UCSD-AML1 (cell line): ENCODE results near the gene APC.
A peak's percentile ranks its signal among the peaks of the same experiment; 100 is the strongest.
"Not testable (repeated sequence)": the region's sequence is repeated elsewhere in the genome, so short reads cannot be mapped to it uniquely, and the experiment has no call there.

Source experiments
- DNase-seq: peaks from one replicate; lab custom pipeline; 2025; ENCODE audit not compliant: unreplicated experiment; lab: John Stamatoyannopoulos, UW

Gene APC

GRCh38 chr5:112713206-112713605 is 24.5 kb upstream of the APC start:
- no peak for DNase-seq

GRCh38 chr5:112716895-112717294 is 20.8 kb upstream of the APC start:
- DNase-seq: not testable (repeated sequence)

GRCh38 chr5:112717506-112718082 is 20.1 kb upstream of the APC start:
- DNase-seq: no peak

GRCh38 chr5:112718344-112718743 is 19.3 kb upstream of the APC start:
- DNase-seq: no peak

DNA sequence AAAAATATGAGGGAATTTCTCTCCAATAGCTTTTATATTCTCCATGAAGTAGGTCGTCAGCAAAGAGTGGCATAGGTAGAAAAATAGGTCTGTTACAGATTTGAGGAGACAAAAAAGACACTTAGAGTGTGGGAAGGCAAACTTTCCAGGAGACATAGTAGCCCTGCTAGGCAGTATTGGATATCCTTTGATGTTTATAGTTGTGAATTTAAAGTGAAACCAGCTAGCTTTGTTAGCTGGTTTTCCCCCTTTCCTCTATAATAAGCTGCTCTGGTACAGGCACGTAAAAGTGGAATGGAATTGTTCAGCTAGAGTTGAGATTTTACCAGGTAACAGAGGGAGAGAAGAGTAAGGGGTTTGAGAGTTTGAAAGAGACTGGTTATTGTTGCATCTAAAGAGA is 17.1 kb upstream of the APC start:
- DNase-seq: no peak

DNA sequence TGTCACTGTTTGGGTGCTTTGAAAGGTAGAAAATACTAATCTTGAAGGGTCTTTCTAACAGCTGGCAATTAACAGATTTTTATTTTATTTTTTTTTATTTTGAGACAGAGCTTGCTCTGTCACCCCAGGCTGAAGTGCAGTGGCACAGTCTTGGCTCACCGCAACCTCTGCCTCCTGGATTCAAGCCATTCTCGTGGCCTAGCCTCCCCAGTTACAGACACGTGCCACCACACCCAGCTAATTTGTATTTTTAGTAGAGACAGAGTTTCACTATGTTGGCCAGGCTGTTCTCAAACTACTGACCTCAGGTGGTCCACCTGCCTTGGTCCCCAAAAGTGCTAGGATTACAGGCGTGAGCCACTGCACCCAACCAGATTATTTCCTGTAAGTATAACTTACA is 12.8 kb upstream of the APC start:
- DNase-seq: no peak

DNA sequence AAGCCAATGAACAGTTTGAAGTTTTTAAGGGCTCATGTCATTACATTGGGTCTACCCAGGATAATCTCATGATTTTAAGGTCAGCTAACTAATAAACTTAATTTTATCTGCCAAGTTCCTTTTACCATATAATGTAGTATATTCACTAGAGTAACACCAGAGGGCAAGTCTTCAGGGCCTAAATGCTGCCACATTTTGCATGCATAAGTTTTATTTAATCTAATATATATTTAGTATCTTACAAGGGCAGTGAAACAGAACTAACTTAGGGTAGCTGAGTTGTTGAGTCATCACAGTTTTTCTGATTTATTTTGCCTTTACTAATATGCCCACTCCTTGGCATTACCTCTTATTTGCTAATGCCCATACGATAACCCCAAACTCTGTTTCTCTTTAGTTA is 8.1 kb upstream of the APC start:
- no peak for DNase-seq

DNA sequence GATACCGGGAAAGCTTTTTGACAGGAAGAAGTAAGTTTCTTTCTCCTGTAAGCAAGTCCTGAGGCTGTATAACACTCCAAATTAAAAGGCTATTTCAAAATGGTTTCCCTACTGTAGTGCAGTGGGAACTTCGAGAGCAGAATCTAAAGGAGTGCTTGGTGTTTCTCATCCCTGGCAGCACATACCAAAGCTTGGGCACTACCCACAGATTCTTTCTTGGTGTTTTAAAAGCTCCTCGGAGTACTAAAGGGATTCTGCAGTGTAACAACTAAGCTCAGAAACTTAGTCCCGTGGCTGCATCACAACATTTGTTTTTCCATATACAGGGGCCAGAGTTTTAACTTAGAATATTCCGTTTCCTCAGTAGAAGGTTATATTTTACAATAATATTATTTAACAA is 5.6 kb upstream of the APC start:
- no peak for DNase-seq

DNA sequence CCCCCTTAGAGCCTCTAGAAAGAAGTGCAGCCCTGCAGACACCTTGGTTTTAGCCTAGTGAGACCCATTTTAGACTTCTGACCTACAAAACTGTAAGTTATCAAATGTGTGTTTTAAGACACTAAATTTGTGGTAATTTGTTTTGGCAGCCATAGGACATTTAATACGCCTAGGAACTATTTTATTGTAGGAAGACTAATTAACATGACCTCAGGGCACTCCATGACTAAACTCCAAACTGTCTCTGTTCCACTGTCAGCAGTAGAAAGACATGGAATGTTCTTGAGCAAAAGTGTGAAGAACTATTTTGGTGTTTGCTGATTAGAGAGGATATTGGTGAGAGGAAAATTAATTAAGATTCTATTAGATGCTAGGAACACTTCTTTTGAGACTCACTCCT is 4.1 kb upstream of the APC start:
- DNase-seq: no peak

DNA sequence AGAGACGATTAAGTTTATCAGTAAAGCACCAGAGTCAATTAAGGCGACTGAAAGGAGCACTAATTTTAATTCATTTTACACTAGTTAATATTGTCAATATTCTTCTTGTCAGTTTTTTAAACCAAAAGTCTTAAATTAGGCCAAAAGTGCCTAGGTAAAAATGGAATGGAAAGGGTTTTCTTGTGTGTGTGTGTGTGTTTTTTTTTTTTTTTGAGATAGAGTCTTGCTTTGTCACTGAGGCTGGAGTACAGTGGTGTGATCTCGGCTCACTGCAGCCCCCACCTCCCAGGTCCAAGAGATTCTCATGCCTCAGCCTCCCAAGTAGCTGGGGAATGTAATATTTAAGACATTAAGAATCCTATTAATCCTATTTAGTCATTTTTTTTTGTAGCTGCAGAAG is 3.1 kb upstream of the APC start:
- DNase-seq: no peak

DNA sequence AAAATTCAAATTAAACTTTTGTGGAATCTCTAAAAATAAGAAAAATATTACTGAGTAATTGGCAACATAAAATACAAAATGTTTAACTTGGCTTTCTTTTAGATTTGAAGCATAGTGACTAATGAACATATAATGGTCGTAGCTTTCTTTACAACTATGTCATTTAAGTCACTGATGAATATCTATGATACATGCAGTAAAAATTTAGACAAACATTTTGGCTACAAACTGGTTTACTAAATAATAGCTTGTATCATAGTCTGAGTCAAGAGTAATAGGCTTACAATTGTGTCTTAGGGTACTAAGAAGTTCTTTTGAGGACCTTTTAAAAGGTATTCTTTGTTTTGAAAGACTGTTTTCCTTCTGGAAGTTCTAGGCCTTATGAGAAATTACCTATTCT is 2.0 kb upstream of the APC start:
- no peak for DNase-seq

- DNase-seq: no peak
Observed at GRCh38 chr5:112737070-112737462, 619 bp upstream of the APC start.

DNA sequence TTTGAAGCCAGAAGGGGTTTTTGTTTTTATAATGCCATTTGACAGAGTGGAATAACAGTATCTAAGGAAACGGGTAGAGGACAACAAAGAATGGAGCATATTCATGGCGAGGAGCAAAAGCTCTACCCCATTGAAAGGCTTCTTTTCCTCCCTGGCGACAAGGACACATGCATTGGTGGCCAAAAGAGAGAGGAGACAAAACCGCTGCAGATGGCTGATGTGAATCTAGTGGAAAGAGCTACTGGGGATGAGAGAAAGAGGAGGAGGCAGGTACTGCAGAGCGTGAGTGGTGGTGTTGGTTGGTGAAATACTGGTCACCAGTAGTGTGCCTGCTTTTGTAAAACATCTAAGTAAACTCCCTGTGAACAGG is 491 bp downstream of the APC start:
- DNase-seq: peak; percentile 30

- no peak for DNase-seq
Observed at GRCh38 chr5:112742424-112742823, 4.7 kb downstream of the APC start.

DNA sequence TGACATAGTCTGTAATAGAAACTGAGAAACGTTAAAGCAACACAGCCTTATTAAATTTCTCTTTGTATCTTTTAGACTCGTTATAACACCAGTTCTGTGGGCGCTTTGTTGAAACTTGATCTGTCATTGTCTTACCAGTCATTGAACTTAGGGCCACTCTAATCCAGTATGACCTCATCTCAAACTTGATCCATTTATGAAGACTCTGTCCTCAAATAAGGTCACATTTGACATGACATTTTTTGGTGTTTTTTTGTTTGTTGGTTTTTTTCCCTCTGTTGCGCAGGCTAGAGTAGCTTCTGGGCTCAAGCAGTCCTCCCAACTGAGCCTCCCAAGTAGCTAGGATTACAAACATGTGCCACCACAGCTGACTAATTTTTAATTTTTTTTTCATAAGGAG is 5.9 kb downstream of the APC start:
- DNase-seq: no peak

GRCh38 chr5:112752335-112752734 is 14.7 kb downstream of the APC start:
- no peak for DNase-seq

DNA sequence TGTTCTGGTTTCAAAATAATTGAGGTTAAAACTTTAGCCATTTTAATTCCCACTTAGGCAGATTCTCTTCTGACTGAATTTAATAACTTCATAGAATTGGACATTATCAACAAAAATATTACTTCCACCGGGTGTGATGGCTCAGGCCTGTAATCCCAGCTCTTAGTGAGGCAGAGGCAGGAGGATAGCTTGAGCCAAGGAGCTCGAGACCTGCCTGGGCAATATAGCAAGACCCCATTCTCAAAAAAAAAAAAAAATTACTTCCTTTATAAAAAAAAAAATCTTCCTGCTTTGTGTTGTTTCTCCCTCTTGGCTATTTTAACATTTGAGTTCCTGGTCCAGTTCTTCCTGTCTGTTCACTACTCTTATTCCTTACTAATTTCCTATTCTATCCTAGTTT is 18.0 kb downstream of the APC start:
- DNase-seq: no peak

- DNase-seq: peak; percentile 11
Observed at GRCh38 chr5:112757468-112758208, 20.0 kb downstream of the APC start.

DNA sequence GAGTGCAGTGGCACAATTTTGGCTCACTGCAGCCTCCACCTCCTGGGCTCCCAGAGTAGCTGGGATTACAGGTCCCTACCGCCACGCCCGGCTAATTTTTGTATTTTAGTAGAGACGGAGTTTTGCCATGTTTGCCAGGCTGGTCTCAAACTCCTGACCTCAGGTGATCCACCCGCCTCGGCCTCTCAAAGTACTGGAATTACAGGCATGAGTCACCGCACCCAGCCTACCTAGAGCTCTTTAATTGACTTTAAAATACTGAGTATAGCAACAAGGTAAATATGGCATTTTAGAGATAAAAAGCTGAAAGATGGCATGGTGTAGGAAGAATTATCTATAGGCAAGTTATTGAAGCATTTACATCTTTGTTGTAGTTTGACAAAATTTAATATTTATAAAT is 21.0 kb downstream of the APC start:
- DNase-seq: no peak

DNA sequence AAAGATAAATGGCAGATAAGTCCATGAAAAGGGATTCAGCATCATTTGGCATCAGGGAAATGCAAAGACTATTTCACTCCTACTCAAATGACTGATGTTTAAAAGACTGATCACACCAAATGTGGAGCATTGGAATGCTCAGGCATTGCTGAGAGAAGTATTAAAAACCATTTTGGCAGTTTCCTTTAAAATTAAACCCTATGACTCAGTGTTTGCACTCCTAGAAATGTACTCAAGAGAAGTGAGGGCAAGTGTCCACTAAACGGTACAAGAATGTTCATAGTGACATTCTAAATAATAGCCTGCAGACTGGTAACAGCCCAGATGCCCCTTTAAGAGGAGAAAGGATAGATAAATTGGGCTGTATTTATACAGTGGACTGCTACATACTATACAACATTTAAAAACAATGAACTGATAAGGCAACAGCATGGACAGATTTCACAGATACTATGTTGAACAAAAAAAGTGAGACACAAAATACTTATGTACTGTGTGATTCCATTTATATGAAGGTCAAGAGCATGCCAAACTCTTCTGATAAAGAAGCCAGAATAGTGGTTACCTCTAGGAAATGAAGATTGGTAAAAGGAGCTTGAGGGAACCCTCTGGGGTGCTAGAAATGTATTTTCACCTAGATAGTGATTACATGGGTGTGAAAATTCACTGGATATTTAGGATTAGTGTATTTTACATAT is 24.6 kb downstream of the APC start:
- DNase-seq: no peak

- DNase-seq: no peak
Observed at GRCh38 chr5:112763165-112763564, 25.5 kb downstream of the APC start.

DNA sequence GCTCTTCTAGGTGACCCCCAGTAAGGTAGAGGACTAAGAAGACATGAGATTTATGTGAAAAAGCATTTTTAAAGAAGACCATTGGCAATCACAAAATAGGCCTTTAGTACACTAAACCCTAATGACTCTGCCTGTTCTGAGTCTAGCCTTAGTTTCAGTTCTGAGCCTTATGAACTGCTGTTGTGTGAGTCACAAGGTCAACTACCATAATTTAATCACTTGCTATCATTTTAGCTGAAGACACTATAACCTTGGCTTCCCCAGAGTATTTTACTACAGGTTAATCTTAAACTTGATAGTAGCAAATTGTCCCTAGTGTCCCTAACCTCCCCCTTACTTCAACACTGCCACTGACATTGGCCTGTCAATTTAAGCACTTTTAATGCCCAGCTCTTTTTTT is 34.4 kb downstream of the APC start:
- no peak for DNase-seq
